GM13977 (cell line): ENCODE measurements around the gene USP22.
"Not testable (repeated sequence)": the region's sequence is repeated elsewhere in the genome, so short reads cannot be mapped to it uniquely, and the experiment has no call there.

ENCODE experiments used
- DNase-seq: peaks from one replicate; pipeline ENCODE4 v3.0.0; 2012; ENCODE audit warnings: low spot score
- in situ Hi-C: fragments of 300-500 bp; cut with MboI; formaldehyde crosslinking; loops from one replicate; pipeline ENCODE4 v1.12.0; 2022; ENCODE audit warnings: low sequenced_read_pairs, low pct_unique_long_range_greater_than_20kb, mixed read lengths, inconsistent platforms; ENCODE audit not compliant: unreplicated experiment
- TF ChIP-seq, protein P1 (sequence below): IDR thresholded peaks from 2 replicates; pipeline ENCODE4 v1.5.1; 2012; ENCODE audit warnings: mild to moderate bottlenecking, control low read depth; ENCODE audit not compliant: insufficient read depth; ENCODE audit errors: extremely low read depth, missing control alignments

USP22 gene

DNA sequence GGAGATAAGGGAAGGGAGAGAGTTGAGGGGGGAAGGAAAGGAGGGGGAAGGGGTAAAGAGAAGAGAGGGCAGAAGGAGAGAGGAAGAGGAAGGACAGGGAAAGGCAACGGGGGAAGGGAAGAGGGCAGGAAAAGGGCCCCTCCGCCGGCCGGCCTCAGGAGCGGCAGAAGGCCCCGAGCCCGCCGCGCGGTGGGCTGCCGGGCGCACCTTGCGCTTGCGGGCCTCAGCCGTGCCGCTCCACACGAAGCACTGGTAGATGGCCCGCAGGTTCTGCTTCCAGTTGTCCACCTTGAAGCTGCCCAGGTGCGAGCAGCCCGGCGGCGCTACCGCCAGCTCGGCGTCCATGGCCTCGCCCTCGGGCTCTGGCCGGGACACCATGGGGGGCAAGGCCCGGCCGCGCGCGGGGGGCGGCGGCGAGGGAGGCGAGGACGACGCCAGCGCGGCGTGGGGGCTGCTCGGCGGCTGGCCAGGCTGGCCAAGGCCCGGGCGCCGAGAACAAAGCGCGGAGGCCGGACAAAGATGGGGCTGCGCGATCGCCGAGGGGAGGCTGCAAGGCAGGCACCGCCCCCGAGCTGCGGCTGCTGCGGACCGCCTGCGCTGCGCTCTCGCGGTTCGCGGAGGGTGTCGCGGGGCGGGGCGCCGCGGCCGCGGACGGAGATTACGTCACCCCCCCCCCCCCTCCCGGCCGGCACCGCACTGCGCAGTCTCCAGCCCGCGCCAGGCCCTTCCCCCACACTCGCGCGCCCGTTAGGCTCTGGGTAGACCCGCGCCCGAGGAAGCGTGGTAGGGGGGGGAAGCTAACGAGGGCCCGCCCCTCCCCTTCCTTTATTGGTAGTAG lies at the start of gene USP22:
USP22 (minus strand) TSS at position 554 of the 838 bp plus-strand sequence; CDS start at position 378, 176 bp downstream.
- in situ Hi-C loops = no loop called here
- peak; percentile 91 for DNase-seq

DNA sequence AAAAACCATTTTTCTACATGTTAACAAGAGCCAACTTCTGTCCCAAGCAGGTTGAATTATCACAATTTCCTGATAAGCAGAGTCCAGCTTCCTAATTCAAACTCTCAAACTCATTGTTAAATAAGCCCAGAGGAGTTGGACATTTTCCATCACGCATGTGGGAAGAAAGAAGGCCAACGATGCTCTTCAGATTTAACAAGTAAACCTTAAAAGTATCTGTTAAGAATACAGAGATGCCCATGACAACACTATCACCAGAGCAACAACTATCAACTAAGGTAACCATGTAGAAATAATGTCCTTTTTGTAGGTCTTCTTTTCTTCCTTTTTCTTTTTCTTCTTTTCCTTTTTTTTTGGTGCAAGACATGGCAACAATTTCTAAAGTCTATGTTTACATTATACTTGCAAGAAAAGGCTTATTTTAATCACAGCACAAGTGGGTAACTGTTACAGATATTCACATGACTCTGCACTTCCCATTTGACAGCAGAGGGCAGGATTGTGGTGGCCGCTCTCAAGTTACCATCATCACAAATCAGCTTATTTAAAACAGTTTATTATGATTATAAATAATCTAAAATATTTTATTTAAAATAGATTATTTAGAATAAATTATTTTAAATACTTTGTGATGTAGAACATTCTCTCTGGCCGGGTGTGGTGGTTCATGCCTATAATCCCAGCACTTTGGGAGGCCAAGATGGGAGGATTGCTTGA lies 48.2 kb upstream of the USP22 start:
- in situ Hi-C loops = no loop called here
- no peak for DNase-seq
- TF ChIP-seq, protein P1, sequence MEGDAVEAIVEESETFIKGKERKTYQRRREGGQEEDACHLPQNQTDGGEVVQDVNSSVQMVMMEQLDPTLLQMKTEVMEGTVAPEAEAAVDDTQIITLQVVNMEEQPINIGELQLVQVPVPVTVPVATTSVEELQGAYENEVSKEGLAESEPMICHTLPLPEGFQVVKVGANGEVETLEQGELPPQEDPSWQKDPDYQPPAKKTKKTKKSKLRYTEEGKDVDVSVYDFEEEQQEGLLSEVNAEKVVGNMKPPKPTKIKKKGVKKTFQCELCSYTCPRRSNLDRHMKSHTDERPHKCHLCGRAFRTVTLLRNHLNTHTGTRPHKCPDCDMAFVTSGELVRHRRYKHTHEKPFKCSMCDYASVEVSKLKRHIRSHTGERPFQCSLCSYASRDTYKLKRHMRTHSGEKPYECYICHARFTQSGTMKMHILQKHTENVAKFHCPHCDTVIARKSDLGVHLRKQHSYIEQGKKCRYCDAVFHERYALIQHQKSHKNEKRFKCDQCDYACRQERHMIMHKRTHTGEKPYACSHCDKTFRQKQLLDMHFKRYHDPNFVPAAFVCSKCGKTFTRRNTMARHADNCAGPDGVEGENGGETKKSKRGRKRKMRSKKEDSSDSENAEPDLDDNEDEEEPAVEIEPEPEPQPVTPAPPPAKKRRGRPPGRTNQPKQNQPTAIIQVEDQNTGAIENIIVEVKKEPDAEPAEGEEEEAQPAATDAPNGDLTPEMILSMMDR = no peak

More for the DNA sequence above, at the start of gene USP22:
- TF ChIP-seq, protein P1 = no peak

DNA sequence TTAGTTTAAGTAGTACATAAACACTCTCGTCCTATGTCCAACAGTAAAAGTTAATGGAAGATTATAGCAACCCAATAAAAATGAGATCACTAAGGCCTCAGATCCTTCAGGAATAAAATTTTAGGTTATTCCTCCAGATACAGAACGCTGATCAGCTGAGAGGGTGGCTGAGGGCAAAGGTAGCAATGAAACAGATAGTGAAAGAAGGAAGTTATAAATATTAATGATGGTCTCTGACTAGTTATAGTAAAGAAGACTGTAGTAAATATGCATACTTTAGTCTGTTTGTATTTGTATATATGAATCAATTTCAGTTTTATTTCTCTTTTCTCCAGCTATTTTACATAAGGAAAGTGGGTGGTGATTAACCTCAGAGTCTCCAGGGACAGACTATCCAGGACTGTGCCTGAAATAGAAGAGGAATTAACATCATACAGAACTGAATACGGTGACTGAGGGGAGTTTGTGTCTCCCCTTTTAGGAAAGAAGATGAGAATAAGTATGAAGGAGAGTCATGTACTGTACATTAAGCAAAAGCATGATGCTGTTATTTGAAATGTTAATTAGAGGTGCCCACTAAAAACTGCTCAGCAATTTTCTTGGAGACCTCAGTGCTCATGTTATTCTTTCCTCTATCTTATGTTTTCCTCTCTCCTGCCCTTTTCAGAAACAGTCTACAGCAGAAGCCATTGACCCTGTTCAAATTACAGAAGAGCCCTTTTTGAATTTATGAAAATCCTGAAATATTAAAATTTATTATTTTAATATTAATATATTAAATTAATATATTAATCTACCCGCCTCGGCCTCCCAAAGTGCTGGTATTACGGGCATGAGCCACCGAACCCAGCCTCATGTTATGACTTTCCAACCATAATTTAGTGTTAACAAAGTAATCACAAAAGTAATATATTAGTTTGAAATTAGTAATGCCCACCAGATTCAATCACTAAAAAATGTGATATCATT lies 47.4 kb upstream of the USP22 start:
- TF ChIP-seq, protein P1 = no peak
- peak; percentile 52 for DNase-seq
- in situ Hi-C loops = no loop called here

DNA sequence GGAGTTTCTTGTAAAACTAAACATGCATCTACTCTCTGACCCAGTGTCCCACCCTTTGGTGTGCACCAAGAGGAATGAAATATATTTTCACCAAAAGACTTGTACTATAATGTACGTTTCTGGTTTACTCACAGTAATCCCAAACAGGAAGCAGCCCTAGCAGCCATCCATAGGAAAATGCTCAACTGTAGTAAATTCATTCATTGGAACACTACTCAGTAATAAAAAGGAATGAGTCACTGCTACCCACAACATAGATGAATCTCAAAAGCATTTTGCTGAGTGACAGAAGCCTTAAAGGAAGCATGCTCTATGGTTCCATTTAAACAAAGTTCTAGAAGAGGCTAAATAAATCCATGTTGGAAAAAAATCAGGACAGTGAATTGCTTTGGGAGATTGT lies 46.3 kb upstream of the USP22 start:
- TF ChIP-seq, protein P1 = no peak
- DNase-seq = no peak
- in situ Hi-C loops = no loop called here

DNA sequence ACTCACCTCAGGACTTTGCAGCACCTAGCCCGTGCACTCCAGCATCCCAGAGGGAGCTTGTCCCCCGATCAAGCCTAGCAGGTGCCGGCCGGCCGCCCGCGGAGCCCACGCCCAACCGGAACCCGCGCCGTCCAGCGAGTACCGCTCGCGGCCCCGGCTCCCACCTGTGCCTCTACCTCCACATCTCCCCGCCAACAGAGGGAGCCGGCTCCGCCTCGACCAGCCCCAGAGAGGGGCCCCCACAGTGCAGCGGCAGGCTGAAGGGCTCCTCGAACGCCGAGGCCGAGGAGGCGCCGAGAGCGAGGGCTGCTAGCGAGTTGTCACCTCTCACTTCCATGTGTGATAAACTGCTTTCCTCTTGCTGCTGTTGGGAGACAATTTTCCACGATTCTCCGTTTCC lies 42.9 kb upstream of the USP22 start:
- TF ChIP-seq, protein P1 = no peak
- DNase-seq = no peak
- in situ Hi-C loops = no loop called here

DNA sequence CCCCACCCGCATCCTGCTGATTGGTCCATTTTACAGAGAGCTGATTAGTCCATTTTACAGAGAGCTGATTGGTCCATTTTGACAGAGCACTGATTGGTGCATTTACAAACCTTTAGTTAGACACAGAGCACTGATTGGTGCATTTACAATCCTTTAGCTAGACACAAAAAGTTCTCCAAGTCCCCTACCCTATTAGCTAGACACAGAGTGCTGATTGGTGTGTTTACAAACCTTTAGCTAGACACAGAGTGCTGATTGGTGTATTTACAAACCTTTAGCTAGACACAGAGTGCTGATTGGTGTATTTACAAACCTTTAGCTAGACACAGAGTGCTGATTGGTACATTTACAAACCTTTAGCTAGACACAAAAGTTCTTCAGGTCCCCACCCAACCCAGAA lies 42.5 kb upstream of the USP22 start:
- in situ Hi-C loops, DNase-seq: not testable (repeated sequence)
